Stimulated activated memory B cell treated with anti-CD40 and anti-IgM and Interleukin-4, amounts not matched to agents 10 μg/mL and 1 μg/mL and 100 μg/mL, for 72 hours (primary cell): ENCODE data around the gene CEP131.

Source experiments
- ATAC-seq: fragments of 150-1000 bp; cut with Tn5 transposase; 2 replicates; pipeline ENCODE4 v1.10.0; 2021
- H3K27ac Mint-ChIP-seq: one replicate; pipeline ENCODE4 v1.8.0; 2022; ENCODE audit warnings: mild to moderate bottlenecking, mixed read lengths
- H3K27me3 Mint-ChIP-seq: one replicate; pipeline ENCODE4 v1.8.0; 2022; ENCODE audit warnings: mixed read lengths
- H3K36me3 Mint-ChIP-seq: one replicate; pipeline ENCODE4 v1.8.0; 2022; ENCODE audit warnings: mixed read lengths
- H3K4me1 Mint-ChIP-seq: one replicate; pipeline ENCODE4 v1.8.0; 2022; ENCODE audit warnings: mixed read lengths
- H3K4me3 Mint-ChIP-seq: one replicate; pipeline ENCODE4 v1.8.0; 2022; ENCODE audit warnings: mild to moderate bottlenecking, moderate library complexity, mixed read lengths
- H3K9me3 Mint-ChIP-seq: one replicate; pipeline ENCODE4 v1.8.0; 2022; ENCODE audit warnings: mixed read lengths

The CEP131 gene

GRCh38 chr17:81256616-81257015, 33.9 kb upstream of the CEP131 start:
- H3K36me3 Mint-ChIP-seq: peaks cover 37% of the 10 kb centered on the region
- no peaks in the 10 kb centered on the region for H3K27me3 Mint-ChIP-seq
- H3K4me3 Mint-ChIP-seq: no peak overlapping the region
- no peaks in the 10 kb centered on the region for H3K9me3 Mint-ChIP-seq
- H3K27ac Mint-ChIP-seq: no peak overlapping the region
- peaks cover 32% of the 10 kb centered on the region for H3K4me1 Mint-ChIP-seq
- no peak for ATAC-seq

DNA sequence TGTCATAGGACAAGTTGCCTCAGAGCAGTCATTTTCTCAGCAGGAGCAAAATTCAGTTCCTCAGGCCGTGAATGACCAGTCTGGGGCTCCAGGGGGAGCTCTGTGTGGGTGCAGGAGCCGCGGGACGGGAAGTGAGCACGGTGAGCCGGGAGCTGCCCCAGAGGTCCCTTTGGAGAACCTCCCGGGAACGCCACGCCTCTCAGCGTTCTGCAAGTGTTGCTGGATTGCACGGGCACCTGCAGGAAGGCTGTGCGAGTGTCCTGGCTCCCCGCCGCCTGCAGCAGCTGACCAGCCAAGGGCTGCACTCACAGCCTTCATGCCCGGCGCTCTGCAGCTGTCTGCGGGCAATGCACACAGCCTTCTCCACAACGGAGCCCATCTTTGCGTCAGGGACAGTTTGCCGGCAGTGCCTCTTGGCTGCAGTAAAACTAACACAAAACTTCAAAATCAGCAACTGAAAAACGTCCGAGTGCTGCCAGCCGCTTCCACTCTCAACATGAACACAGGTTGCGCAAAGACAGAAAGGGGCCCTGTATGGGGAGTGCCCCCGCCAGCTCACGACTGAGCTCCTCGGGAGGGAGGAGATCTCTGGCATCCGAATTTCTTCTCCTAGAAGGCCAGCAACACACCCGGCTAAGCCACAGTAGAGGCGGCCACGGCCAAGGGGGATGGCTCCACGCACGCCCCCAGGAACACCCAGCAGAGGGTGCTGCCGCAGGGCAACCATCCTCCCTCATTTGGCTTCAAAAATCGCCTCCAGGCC, 32.4 kb upstream of the CEP131 start:
- Mint-ChIP-seq H3K4me1 (peaks cover 32% of the 10 kb centered on the region), H3K27ac (no peak overlapping the region), H3K4me3 (no peak overlapping the region), H3K36me3 (peaks cover 36% of the 10 kb centered on the region), H3K9me3 (no peaks in the 10 kb centered on the region), H3K27me3 (no peaks in the 10 kb centered on the region)
- ATAC-seq: no peak

DNA sequence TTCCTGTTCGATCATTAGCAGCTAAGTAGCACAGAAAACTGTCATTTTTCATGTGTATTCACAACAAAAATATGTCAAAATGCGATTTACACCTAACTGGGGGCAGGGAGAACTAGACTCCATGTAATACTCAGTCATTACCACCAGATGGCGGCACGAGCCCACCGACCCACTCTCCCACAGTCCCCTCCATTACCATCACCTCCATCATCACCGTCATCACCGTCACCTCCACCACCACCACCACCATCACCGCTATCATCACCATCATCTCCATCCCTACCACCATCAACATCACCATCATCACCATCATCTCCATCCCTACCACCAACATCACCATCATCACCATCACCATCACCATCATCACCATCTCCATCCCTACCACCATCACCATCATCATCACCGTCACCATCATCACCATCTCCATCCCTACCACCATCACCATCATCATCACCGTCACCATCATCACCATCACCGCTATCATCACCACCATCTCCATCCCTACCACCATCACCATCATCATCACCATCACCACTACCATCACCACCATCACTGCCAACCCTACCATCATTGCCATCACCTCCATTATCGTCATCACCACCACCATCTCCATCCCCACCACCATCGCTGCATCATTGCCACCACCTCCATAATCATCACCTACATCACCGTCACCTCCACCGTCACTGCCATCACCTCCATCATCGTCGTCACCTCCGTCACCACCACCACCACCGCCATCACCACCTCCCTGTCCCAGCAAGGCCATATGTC, 30.8 kb upstream of the CEP131 start:
- peak overlapping the region; percentile 35 for H3K27ac Mint-ChIP-seq
- peaks cover 37% of the 10 kb centered on the region for H3K36me3 Mint-ChIP-seq
- no peaks in the 10 kb centered on the region for H3K9me3 Mint-ChIP-seq
- peak; percentile 59 for ATAC-seq
- H3K4me1 Mint-ChIP-seq: peaks cover 23% of the 10 kb centered on the region
- no peaks in the 10 kb centered on the region for H3K27me3 Mint-ChIP-seq
- no peak overlapping the region for H3K4me3 Mint-ChIP-seq

GRCh38 chr17:81252987-81253329, 30.2 kb upstream of the CEP131 start:
- Mint-ChIP-seq H3K9me3 (no peaks in the 10 kb centered on the region), H3K36me3 (peaks cover 37% of the 10 kb centered on the region), H3K27me3 (no peaks in the 10 kb centered on the region), H3K27ac (peak overlapping the region; percentile 35), H3K4me3 (no peak overlapping the region), H3K4me1 (peaks cover 23% of the 10 kb centered on the region)
- ATAC-seq: no peak

- H3K9me3 Mint-ChIP-seq: no peaks in the 10 kb centered on the region
- H3K4me3 Mint-ChIP-seq: no peak overlapping the region
- peaks cover 37% of the 10 kb centered on the region for H3K36me3 Mint-ChIP-seq
- ATAC-seq: no peak
- no peaks in the 10 kb centered on the region for H3K27me3 Mint-ChIP-seq
- peaks cover 23% of the 10 kb centered on the region for H3K4me1 Mint-ChIP-seq
- H3K27ac Mint-ChIP-seq: peak overlapping the region; percentile 65
Observed at GRCh38 chr17:81252326-81252986, 29.7 kb upstream of the CEP131 start.

DNA sequence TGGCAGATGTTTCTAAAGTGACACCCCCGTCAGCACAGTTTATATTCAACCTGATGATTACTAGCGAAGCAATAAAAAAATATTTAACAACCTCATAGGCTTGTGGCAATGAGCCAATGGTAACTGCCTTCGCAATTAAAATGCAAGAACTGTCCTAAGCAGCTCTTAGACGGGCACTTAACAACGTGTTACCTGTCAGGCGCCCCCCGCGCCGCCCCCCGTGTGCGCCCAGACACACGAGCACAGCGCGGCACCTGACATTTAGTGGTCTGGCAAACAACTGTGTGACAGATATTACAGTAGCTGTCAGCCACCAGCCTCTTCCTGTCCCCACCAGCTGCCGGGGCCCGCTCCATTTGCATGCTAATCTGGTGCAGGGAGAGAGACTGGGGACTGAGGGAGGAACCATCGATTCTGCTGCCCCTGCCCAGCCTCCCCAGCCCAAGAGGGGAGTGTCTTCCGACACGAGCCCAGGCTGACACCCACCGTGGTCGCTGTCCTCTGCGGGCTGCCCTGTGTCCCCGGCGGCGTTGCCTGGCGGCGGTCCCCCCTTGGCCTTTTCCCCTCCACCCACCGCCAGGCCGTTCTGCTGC, 29.0 kb upstream of the CEP131 start:
- no peak overlapping the region for H3K4me3 Mint-ChIP-seq
- peaks cover 23% of the 10 kb centered on the region for H3K4me1 Mint-ChIP-seq
- H3K9me3 Mint-ChIP-seq: no peaks in the 10 kb centered on the region
- H3K27ac Mint-ChIP-seq: peak overlapping the region; percentile 65
- H3K36me3 Mint-ChIP-seq: peaks cover 39% of the 10 kb centered on the region
- no peak for ATAC-seq
- no peaks in the 10 kb centered on the region for H3K27me3 Mint-ChIP-seq

DNA sequence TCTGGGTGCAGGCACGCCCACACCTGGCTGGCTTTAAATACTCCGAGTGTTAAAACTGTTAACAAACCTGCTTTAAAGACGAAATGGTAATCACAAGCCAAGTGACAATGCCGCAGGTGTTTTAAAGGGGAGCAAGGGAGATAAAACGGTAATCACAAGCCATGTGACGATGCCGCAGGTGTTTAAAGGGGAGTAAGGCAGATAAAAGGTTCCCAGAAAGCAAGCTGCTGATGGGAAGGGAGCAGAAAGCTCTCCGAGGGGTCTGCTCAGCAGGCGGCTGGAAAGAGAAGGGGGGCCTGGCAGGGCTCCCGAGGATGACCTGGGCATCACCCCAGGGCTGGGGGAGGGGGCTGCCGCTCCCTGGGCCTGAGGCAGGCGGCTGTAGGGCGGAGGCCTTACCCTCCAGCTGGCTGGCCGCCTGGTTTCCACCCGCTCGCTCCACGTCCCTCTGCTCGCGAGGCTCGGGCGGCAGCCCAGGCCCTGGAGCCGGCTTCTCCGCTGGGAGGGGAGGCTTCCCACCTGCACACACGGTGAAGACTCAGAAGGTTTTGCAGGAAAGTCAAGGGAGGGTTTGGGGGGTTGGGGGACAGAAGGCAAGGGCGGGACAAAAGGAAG, 28.4 kb upstream of the CEP131 start:
- H3K36me3 Mint-ChIP-seq: peaks cover 42% of the 10 kb centered on the region
- no peaks in the 10 kb centered on the region for H3K27me3 Mint-ChIP-seq

GRCh38 chr17:81250286-81251093, 27.7 kb upstream of the CEP131 start:
- ATAC-seq: no peak
- Mint-ChIP-seq H3K4me1 (peaks cover 23% of the 10 kb centered on the region), H3K9me3 (no peaks in the 10 kb centered on the region), H3K4me3 (no peak overlapping the region), H3K27me3 (no peaks in the 10 kb centered on the region), H3K36me3 (peaks cover 42% of the 10 kb centered on the region), H3K27ac (peak overlapping the region; percentile 65)

More for the DNA sequence above, 28.4 kb upstream of the CEP131 start:
- Mint-ChIP-seq H3K9me3 (no peaks in the 10 kb centered on the region), H3K27ac (peak overlapping the region; percentile 65), H3K4me3 (no peak overlapping the region), H3K4me1 (peaks cover 23% of the 10 kb centered on the region)
- ATAC-seq: no peak

DNA sequence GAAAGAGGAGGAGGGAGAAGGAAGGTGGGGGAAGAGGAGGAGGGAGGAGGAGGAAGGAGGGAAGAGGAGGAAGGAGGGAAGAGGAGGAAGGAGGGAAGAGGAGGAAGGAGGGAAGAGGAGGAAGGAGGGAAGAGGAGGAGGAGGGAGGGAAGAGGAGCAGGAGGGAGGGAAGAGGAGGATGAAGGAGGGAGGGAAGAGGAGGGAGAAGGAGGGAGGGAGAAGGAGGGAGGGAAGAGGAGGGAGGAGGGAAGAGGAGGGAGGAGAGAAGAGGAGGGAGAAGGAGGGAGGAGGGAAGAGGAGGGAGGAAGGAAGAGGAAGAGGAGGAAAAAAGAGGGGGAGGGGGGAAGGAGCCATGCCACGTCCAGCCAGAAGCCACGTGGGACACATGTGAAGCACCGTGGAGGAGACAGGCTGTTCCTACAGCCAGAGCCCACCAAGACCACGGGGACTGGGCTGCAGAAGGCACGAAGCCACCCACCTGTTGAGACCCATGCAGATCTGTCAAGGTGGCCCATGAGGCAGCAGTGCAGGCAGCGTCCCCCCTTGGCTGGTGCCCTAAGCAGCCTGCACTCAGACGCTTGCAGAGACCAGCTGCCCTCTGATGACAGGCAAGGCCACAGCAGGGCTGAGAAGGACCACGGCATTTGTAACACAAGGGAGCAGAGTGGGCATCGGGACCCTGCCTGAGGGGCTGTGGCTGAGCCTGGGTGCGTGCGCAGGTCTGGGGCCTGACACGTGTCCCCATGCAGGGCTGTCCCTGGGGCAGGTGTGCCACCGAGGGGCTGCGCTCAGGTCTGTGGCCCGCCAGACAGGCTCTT, 26.7 kb upstream of the CEP131 start:
- ATAC-seq: no peak
- Mint-ChIP-seq H3K4me1 (peaks cover 33% of the 10 kb centered on the region), H3K27ac (no peak overlapping the region), H3K27me3 (no peaks in the 10 kb centered on the region), H3K4me3 (no peak overlapping the region), H3K9me3 (no peaks in the 10 kb centered on the region), H3K36me3 (peaks cover 42% of the 10 kb centered on the region)

DNA sequence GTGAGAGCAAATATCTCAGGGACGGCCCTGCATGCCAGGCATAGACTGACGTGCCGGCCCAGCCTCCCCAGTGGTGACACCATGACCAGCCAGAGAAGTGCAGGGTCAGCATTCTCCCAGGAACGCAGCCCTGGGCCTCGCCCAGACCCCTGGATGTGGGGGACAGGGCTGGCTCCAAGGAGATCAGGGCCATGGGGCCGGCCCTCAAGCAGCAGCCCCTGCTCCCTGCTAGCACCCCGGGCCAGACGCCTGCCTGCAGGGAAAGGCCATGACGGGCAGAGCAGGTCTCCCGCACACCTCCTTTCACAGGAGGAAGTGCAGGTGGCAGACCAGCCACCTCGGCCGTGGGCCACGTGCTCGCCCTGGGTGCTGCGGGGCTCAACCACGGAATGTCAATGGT, 25.9 kb upstream of the CEP131 start:
- H3K9me3 Mint-ChIP-seq: no peaks in the 10 kb centered on the region
- no peak for ATAC-seq
- H3K4me3 Mint-ChIP-seq: no peak overlapping the region
- no peaks in the 10 kb centered on the region for H3K27me3 Mint-ChIP-seq
- H3K27ac Mint-ChIP-seq: no peak overlapping the region
- peaks cover 37% of the 10 kb centered on the region for H3K36me3 Mint-ChIP-seq
- peaks cover 28% of the 10 kb centered on the region for H3K4me1 Mint-ChIP-seq

- H3K27ac Mint-ChIP-seq: no peak overlapping the region
- H3K4me1 Mint-ChIP-seq: peaks cover 20% of the 10 kb centered on the region
- H3K36me3 Mint-ChIP-seq: peaks cover 25% of the 10 kb centered on the region
- H3K9me3 Mint-ChIP-seq: no peaks in the 10 kb centered on the region
- H3K4me3 Mint-ChIP-seq: no peak overlapping the region
- H3K27me3 Mint-ChIP-seq: no peaks in the 10 kb centered on the region
- no peak for ATAC-seq
Observed at GRCh38 chr17:81247339-81247990, 24.7 kb upstream of the CEP131 start.

- Mint-ChIP-seq H3K27me3 (no peaks in the 10 kb centered on the region), H3K27ac (no peak overlapping the region), H3K36me3 (peaks cover 27% of the 10 kb centered on the region), H3K9me3 (no peaks in the 10 kb centered on the region), H3K4me3 (no peak overlapping the region), H3K4me1 (peaks cover 20% of the 10 kb centered on the region)
- ATAC-seq: no peak
Observed at GRCh38 chr17:81246679-81247338, 24.0 kb upstream of the CEP131 start.

DNA sequence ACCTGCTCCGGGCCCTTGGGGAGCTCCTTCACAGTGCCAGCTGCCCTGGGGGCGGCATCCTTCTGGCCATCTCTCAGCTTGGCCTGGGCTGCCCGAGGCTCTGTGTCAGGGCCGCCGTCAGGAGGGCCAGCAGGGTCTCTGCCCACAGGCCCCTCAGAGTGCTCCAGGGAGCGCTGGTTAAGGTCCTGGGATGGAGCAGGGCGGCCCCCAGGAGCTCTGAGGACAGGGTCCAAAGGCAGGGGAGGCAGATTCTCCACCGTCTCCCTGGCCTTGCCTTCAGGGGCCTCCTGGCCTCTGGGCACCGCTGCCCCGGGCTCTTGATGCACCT, 23.5 kb upstream of the CEP131 start:
- Mint-ChIP-seq H3K36me3 (peaks cover 32% of the 10 kb centered on the region), H3K4me3 (no peak overlapping the region), H3K27ac (no peak overlapping the region)

More for the DNA sequence above, 23.5 kb upstream of the CEP131 start:
- Mint-ChIP-seq H3K9me3 (no peaks in the 10 kb centered on the region), H3K4me1 (peaks cover 23% of the 10 kb centered on the region), H3K27me3 (no peaks in the 10 kb centered on the region)
- no peak for ATAC-seq
